ENCODE data around the gene PRSS8.

The PRSS8 gene

DNA sequence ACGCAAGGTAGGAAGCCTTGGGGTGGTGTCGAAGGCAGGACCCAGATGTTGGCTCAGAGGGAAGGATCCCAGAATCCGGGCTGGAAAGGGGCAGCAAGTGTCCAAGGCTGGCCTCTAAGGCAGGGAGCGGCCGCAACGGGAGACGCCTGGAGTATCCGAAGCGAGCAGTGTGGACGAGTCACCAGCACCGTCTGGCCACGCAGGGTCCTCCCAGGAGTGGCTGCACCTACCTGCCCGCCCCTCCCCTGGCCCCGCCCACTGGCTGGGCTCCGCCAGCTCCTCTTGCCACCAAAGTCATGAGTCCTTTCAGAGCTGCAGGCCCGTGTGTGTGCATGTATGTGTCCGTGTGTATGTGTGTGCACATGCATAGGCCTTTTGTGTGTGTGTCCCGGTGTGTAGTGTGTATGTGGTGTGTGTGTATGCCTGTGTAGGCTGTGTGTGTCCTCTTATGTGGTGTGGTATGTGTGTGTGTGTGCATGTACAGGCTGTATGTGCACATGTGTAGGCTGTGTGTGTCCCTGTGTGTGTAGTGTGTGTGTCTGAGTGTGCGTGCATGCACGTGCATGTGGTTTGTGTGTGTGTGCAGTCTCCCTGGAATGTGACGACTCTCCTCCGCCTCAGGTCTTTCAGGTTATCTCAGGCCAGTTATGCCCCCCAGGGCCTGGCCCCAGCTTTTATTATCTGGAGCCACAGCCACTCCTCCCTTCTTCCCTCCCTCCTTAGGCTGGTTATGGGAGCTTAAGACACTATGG, at the start of gene PRSS8:
Gene PRSS8 (minus strand): TSS at position 193 of the 752 bp plus-strand sequence. CDS start 229 bp downstream, outside the sequence.
- Histone ChIP-seq H3K9ac (ENCODE audit: low read depth, low read length) (no peak within 1 kb of the TSS), H3K79me2 (ENCODE audit: insufficient read depth, low read length) (no peaks in the 10 kb centered on the region), H3K4me2 (ENCODE audit: insufficient read depth, low read length) (no peak within 1 kb of the TSS), H3K27me3 (ENCODE audit: insufficient read depth, low read length, poor library complexity) (no peaks in the 10 kb centered on the region), H3K36me3 (ENCODE audit: insufficient read depth, low read length) (peaks cover 14% of the 10 kb centered on the region), H3K4me1 (ENCODE audit: insufficient read depth, low read length) (no peaks in the 10 kb centered on the region), H3K9me3 (ENCODE audit: insufficient read depth, low read length, severe bottlenecking) (no peaks in the 10 kb centered on the region), H2AFZ (ENCODE audit: low read depth, low read length) (no peak within 1 kb of the TSS), H3K27ac (ENCODE audit: low read length) (no peak within 1 kb of the TSS), H4K20me1 (ENCODE audit: insufficient read depth, low read length) (no peaks in the 10 kb centered on the region), H3K4me3 (ENCODE audit: low read depth in 1 of 2, low read length in 2 of 2) (no peak within 1 kb of the TSS)
- ATAC-seq (ENCODE audit: insufficient read depth, low read depth) (no peak), DNase-seq (no peak)
- no peak for TF ChIP-seq EZH2 (IDR thresholded peaks at IDR 0.05; ENCODE audit: borderline replicate concordance, low read depth, low read length, severe bottlenecking)
- TF ChIP-seq, protein P1, sequence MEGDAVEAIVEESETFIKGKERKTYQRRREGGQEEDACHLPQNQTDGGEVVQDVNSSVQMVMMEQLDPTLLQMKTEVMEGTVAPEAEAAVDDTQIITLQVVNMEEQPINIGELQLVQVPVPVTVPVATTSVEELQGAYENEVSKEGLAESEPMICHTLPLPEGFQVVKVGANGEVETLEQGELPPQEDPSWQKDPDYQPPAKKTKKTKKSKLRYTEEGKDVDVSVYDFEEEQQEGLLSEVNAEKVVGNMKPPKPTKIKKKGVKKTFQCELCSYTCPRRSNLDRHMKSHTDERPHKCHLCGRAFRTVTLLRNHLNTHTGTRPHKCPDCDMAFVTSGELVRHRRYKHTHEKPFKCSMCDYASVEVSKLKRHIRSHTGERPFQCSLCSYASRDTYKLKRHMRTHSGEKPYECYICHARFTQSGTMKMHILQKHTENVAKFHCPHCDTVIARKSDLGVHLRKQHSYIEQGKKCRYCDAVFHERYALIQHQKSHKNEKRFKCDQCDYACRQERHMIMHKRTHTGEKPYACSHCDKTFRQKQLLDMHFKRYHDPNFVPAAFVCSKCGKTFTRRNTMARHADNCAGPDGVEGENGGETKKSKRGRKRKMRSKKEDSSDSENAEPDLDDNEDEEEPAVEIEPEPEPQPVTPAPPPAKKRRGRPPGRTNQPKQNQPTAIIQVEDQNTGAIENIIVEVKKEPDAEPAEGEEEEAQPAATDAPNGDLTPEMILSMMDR (IDR thresholded peaks at IDR 0.05; ENCODE audit: borderline replicate concordance, extremely low read depth, low read length, poor library complexity, severe bottlenecking): no peak

- ATAC-seq (ENCODE audit: insufficient read depth, low read depth) (no peak), DNase-seq (no peak)
- H3K4me2 ChIP-seq (ENCODE audit: insufficient read depth, low read length): peak overlapping the region; percentile 37; the same call in 1 of the 2 replicates
- H3K27ac ChIP-seq (ENCODE audit: low read length): no peak overlapping the region
- TF ChIP-seq EZH2 (IDR thresholded peaks at IDR 0.05; ENCODE audit: borderline replicate concordance, low read depth, low read length, severe bottlenecking): no peak
- TF ChIP-seq, protein P1 (IDR thresholded peaks at IDR 0.05; ENCODE audit: borderline replicate concordance, extremely low read depth, low read length, poor library complexity, severe bottlenecking): no peak
- H3K4me3 ChIP-seq (ENCODE audit: low read depth in 1 of 2, low read length in 2 of 2): no peak overlapping the region
- H3K9ac ChIP-seq (ENCODE audit: low read depth, low read length): no peak overlapping the region
- H3K36me3 ChIP-seq (ENCODE audit: insufficient read depth, low read length): peaks cover 92% of the 10 kb centered on the region
- H3K79me2 ChIP-seq (ENCODE audit: insufficient read depth, low read length): peaks cover 98% of the 10 kb centered on the region
- peaks cover 92% of the 10 kb centered on the region for H4K20me1 ChIP-seq (ENCODE audit: insufficient read depth, low read length)
- no peaks in the 10 kb centered on the region for H3K9me3 ChIP-seq (ENCODE audit: insufficient read depth, low read length, severe bottlenecking)
- H3K27me3 ChIP-seq (ENCODE audit: insufficient read depth, low read length, poor library complexity): no peaks in the 10 kb centered on the region
- peaks cover 43% of the 10 kb centered on the region for H3K4me1 ChIP-seq (ENCODE audit: insufficient read depth, low read length)
- no peak overlapping the region for H2AFZ ChIP-seq (ENCODE audit: low read depth, low read length)
Measured at GRCh38 chr16:31184888-31185287, 49.4 kb upstream of the PRSS8 start.

GRCh38 chr16:31183432-31184428, 48.2 kb upstream of the PRSS8 start:
- Histone ChIP-seq H3K27me3 (ENCODE audit: insufficient read depth, low read length, poor library complexity) (no peaks in the 10 kb centered on the region), H3K4me3 (ENCODE audit: low read depth in 1 of 2, low read length in 2 of 2) (peak overlapping the region in 1 of 2 experiments; percentile 87; a peak in 2 of 4 replicates), H3K36me3 (ENCODE audit: insufficient read depth, low read length) (peaks cover 80% of the 10 kb centered on the region), H3K4me1 (ENCODE audit: insufficient read depth, low read length) (peaks cover 50% of the 10 kb centered on the region), H3K79me2 (ENCODE audit: insufficient read depth, low read length) (peaks cover 95% of the 10 kb centered on the region), H4K20me1 (ENCODE audit: insufficient read depth, low read length) (peaks cover 80% of the 10 kb centered on the region), H3K9me3 (ENCODE audit: insufficient read depth, low read length, severe bottlenecking) (no peaks in the 10 kb centered on the region), H3K9ac (ENCODE audit: low read depth, low read length) (peak overlapping the region; percentile 91; the same call in 1 of the 2 replicates), H2AFZ (ENCODE audit: low read depth, low read length) (no peak overlapping the region), H3K4me2 (ENCODE audit: insufficient read depth, low read length) (peak overlapping the region; percentile 98), H3K27ac (ENCODE audit: low read length) (no peak overlapping the region)
- DNase-seq (no peak), ATAC-seq (ENCODE audit: insufficient read depth, low read depth) (no peak)
- TF ChIP-seq, protein P1 (IDR thresholded peaks at IDR 0.05; ENCODE audit: borderline replicate concordance, extremely low read depth, low read length, poor library complexity, severe bottlenecking): no peak
- no peak for TF ChIP-seq EZH2 (IDR thresholded peaks at IDR 0.05; ENCODE audit: borderline replicate concordance, low read depth, low read length, severe bottlenecking)
